ENCODE measurements around the gene SYCP2L.

DNA sequence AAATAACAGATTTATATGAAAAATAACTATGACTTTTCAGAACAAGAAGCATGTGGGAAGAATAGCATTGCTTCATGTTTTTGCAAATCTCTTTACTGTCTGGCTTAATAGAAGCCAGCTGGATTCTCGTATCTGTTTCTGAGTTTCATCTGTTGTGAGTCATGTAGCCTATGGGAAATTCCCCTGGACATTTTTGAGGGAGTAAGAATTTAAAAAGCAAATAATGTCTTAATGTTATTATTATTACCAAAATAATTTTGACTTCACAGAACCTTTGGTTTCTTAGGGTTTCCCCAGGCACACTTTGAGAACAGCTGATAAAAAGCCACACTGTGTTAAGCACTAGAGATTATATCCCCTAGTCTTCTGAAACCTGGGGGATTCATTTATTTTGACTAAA is 75.8 kb downstream of the SYCP2L start:
- no peak for TF ChIP-seq EZH2phosphoT487 (IDR thresholded peaks at IDR 0.05; ENCODE audit: borderline replicate concordance, low read length)
- TF ChIP-seq, protein P1, sequence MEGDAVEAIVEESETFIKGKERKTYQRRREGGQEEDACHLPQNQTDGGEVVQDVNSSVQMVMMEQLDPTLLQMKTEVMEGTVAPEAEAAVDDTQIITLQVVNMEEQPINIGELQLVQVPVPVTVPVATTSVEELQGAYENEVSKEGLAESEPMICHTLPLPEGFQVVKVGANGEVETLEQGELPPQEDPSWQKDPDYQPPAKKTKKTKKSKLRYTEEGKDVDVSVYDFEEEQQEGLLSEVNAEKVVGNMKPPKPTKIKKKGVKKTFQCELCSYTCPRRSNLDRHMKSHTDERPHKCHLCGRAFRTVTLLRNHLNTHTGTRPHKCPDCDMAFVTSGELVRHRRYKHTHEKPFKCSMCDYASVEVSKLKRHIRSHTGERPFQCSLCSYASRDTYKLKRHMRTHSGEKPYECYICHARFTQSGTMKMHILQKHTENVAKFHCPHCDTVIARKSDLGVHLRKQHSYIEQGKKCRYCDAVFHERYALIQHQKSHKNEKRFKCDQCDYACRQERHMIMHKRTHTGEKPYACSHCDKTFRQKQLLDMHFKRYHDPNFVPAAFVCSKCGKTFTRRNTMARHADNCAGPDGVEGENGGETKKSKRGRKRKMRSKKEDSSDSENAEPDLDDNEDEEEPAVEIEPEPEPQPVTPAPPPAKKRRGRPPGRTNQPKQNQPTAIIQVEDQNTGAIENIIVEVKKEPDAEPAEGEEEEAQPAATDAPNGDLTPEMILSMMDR (IDR thresholded peaks at IDR 0.05; ENCODE audit: low read depth, low read length, poor library complexity, severe bottlenecking), result no peak
